ENCODE results near the gene CALHM2. TPM values are rescaled to one million over a fixed set of nuclear protein-coding genes. Genes with fewer than 3 reads are reported as not detected.
"Not testable (repeated sequence)": the region's sequence is repeated elsewhere in the genome, so short reads cannot be mapped to it uniquely, and the experiment has no call there.

CALHM2 gene
- total RNA-seq, 3 donors from 2014 or later, result 38.9 to 98.3 (median 58.3) TPM

DNA sequence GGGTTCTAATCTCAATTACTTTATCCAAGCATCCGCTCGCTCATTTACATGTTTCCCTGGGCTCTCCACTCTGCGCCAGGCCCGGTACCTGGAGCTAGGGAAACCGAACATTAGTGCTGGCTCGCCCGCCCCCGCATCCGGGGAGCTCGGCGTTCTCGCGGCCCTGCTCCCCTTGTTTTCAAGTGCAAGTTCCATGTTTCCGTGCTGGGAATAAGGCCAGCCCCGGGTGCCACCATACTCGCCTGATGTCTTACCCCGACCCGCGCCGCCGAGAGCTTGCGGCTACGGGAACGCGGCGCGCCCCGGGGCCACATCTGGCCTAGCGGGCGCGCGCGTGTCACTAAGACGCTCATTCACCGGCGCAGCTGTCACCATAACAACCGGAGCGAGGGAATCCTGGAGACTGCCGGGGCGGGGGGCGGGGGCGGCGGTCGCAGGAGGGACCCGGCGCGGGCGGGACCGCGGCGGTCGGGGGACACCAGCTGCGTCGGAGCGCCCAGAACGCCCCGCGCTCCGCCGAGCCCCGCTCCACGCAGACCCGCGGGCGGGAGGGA lies 41.3 kb upstream of the CALHM2 start, which contains the start of gene NEURL1:
TSS of gene NEURL1 (plus strand) at position 344 of the 554 bp plus-strand sequence. CDS start 683 bp downstream, outside the sequence.
- Histone ChIP-seq H3K27ac (no peak within 1 kb of the TSS), H3K9me3 (no peaks in the 10 kb centered on the region), H3K4me1 (no peaks in the 10 kb centered on the region), H3K4me3 (peak within 1 kb of the TSS; percentile 50 to 80 (median 61)), H3K27me3 (peaks cover 0 to 20% of the 10 kb centered on the region in 2 donors), H3K36me3 (no peaks in the 10 kb centered on the region)
- intact Hi-C loops (cut with DNase I; ENCODE audit: low total_unique reads), result no loop called here
- TF ChIP-seq POLR2AphosphoS5 (IDR thresholded peaks at IDR 0.05), result no peak
- TF ChIP-seq, protein P1, sequence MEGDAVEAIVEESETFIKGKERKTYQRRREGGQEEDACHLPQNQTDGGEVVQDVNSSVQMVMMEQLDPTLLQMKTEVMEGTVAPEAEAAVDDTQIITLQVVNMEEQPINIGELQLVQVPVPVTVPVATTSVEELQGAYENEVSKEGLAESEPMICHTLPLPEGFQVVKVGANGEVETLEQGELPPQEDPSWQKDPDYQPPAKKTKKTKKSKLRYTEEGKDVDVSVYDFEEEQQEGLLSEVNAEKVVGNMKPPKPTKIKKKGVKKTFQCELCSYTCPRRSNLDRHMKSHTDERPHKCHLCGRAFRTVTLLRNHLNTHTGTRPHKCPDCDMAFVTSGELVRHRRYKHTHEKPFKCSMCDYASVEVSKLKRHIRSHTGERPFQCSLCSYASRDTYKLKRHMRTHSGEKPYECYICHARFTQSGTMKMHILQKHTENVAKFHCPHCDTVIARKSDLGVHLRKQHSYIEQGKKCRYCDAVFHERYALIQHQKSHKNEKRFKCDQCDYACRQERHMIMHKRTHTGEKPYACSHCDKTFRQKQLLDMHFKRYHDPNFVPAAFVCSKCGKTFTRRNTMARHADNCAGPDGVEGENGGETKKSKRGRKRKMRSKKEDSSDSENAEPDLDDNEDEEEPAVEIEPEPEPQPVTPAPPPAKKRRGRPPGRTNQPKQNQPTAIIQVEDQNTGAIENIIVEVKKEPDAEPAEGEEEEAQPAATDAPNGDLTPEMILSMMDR (IDR thresholded peaks at IDR 0.05), result no peak
- no peak for TF ChIP-seq POLR2A (IDR thresholded peaks at IDR 0.05)
- DNase-seq (ENCODE audit: low spot score in 2 of 2), result no peak

DNA sequence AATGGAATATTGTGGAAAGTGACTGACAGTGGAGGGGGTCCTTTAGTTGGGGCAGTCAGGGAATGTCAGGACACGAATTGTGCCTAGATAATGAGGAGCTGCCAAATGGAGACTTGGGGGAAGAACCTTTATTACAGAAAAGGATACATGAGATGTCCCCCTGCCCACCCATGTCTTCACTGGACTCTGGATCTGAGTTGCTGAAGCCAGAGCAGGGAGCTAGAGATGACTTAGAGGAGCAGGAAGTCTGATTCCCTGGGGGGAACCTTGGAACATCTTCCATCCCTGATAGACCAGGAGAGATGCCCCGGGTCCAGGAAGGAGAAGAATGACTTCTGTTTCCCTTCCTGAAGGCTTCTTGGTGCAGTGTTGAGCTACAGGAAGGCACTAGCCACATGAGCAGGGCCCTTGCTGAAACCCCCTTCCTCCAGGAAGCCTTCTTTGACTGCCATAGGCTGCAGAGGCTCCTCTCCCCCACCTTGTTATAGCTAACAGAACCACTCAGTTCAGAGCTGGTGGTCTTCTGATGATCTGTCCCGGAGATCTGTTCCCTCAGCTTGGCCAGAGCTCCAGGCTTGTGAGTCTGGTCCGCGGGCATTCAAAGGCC lies 40.6 kb upstream of the CALHM2 start:
- no peak for TF ChIP-seq POLR2A (IDR thresholded peaks at IDR 0.05)
- TF ChIP-seq, protein P1 (IDR thresholded peaks at IDR 0.05), result no peak
- TF ChIP-seq POLR2AphosphoS5 (IDR thresholded peaks at IDR 0.05), result no peak
- intact Hi-C loops (cut with DNase I; ENCODE audit: low total_unique reads), result no loop called here
- DNase-seq (ENCODE audit: low spot score in 2 of 2), result no peak
- no peaks in the 10 kb centered on the region for H3K4me1 ChIP-seq
- peak overlapping the region in 1 of 3 donors; percentile 80 for H3K4me3 ChIP-seq
- H3K27ac ChIP-seq, result no peak overlapping the region
- H3K9me3 ChIP-seq, result no peaks in the 10 kb centered on the region
- H3K36me3 ChIP-seq, result no peaks in the 10 kb centered on the region
- H3K27me3 ChIP-seq, result peaks cover 0 to 20% of the 10 kb centered on the region in 2 donors

DNA sequence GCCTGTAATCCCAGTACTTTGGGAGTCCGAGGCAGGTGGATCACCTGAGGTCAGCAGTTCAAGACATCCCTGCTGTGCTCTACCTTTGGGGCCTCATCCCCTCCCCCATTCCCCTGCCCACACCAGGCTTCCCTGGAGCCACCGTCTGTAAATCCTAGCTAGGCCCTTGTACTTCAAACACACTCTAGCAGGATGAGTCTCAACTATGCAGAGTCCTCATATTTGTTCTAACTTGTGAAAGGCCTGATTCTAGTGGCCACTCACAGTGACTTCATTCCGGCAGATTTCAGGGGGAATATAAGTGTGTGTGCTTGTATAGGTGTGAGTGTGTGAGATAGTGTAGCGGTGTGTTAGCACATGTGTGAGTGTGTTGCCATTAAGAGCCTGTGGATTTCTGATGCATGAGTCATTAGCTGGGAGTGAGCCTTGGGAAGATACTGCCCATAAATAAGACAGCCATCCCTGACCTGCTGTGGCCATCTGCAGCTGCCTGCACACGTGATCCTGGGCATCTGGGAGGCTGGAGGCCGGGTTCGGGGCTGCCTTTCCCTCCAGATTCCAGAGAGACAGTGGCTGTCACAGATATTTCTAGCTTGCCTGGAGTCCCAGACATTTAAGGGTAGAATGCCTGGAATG lies 39.7 kb upstream of the CALHM2 start:
- H3K27me3 ChIP-seq, result peaks cover 0 to 20% of the 10 kb centered on the region in 2 donors
- no peak for DNase-seq (ENCODE audit: low spot score in 2 of 2)
- no peaks in the 10 kb centered on the region for H3K36me3 ChIP-seq
- no peak overlapping the region for H3K27ac ChIP-seq
- H3K4me3 ChIP-seq, result no peak overlapping the region
- no peaks in the 10 kb centered on the region for H3K9me3 ChIP-seq
- TF ChIP-seq, protein P1 (IDR thresholded peaks at IDR 0.05), result no peak
- TF ChIP-seq POLR2A (IDR thresholded peaks at IDR 0.05), result no peak
- TF ChIP-seq POLR2AphosphoS5 (IDR thresholded peaks at IDR 0.05), result no peak
- no peaks in the 10 kb centered on the region for H3K4me1 ChIP-seq
- intact Hi-C loops (cut with DNase I; ENCODE audit: low total_unique reads), result no loop called here

DNA sequence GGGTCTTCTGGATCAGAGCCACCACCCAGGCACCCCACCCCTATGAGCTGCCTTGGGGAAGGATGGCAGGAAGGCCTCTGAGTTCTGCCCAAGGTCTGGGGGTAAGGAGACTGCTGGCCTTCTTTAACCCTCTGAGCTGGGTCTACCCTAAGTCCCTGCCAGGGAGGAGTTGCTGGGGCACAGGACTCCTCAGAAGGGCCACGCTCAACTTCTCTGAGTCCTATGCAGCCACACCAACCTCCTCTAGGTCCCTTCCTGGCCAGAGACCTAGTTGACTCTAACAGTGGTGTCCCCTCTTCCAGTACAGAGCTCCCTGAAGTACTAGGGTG lies 38.8 kb upstream of the CALHM2 start:
- Histone ChIP-seq H3K27ac (no peak overlapping the region), H3K4me3 (no peak overlapping the region), H3K27me3 (peaks cover 0 to 20% of the 10 kb centered on the region in 2 donors), H3K9me3 (no peaks in the 10 kb centered on the region), H3K36me3 (no peaks in the 10 kb centered on the region), H3K4me1 (no peaks in the 10 kb centered on the region)
- no peak for DNase-seq (ENCODE audit: low spot score in 2 of 2)
- intact Hi-C loops (cut with DNase I; ENCODE audit: low total_unique reads), result no loop called here
- TF ChIP-seq, protein P1 (IDR thresholded peaks at IDR 0.05), result no peak
- no peak for TF ChIP-seq POLR2AphosphoS5 (IDR thresholded peaks at IDR 0.05)
- no peak for TF ChIP-seq POLR2A (IDR thresholded peaks at IDR 0.05)

DNA sequence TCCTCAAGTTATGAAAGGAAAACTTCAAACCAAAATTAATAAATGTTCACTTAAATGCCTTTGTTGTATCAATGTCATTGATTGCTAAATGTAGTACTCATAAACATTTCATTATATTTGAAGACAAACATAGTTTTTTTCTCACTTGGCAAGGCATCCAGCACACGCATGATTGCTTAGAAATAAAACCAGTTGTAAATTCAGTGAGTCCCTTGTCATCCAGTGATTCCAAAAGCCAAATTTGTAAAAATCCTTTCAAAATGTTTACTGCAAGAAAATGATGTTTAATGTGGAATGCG lies 35.2 kb upstream of the CALHM2 start:
- Histone ChIP-seq H3K27me3 (no peaks in the 10 kb centered on the region), H3K27ac (no peak overlapping the region), H3K4me3 (no peak overlapping the region), H3K36me3 (no peaks in the 10 kb centered on the region), H3K4me1 (no peaks in the 10 kb centered on the region), H3K9me3 (no peaks in the 10 kb centered on the region)
- TF ChIP-seq POLR2A (IDR thresholded peaks at IDR 0.05) (no peak), POLR2AphosphoS5 (IDR thresholded peaks at IDR 0.05) (no peak)
- TF ChIP-seq, protein P1 (IDR thresholded peaks at IDR 0.05), result no peak
- no peak for DNase-seq (ENCODE audit: low spot score in 2 of 2)
- intact Hi-C loops (cut with DNase I; ENCODE audit: low total_unique reads), result loop anchor here (5.0 kb wide), 1 partner anchor 1425 kb away; no protein-coding TSS in a partner anchor

DNA sequence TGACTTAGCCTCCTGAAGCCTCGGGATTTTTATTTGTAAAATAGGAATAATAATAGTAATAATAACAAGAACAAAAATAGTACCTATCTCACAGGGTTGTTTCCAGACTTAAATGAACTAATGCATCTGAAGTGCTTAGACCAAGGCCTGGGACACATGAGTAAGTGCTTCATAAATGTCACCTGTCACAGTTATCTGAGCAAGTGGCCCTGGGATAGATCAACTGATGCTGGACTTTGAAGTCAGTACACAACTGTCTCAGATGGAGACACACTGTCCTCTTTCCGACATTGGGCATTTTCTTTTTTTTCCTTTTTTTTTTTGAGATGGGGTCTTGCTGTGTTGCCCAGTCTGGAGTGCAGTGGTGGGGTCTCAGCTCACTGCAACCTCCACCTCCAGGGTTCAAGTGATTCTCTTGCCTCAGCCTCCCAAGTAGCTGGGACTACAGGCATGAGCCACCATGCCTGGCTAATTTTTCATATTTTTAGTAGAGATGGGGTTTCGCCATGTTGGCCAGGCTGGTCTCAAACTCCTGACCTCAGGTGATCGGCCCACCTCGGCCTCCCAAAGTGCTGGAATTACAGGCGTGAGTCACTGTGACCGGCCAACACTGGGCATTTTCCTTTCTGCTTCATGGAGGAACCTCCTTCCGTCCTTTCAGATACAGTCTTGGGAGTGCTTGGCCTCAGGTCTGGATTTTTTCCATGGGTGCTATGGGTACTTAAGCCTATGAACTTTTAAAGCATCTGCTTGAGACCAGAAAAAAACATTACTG lies 34.7 kb upstream of the CALHM2 start:
- H3K4me3 ChIP-seq; H3K27me3 ChIP-seq; H3K36me3 ChIP-seq; H3K27ac ChIP-seq; H3K9me3 ChIP-seq; H3K4me1 ChIP-seq; DNase-seq (ENCODE audit: low spot score in 2 of 2): not testable (repeated sequence)
- intact Hi-C loops (cut with DNase I; ENCODE audit: low total_unique reads), result loop anchor here (5.0 kb wide), 1 partner anchor 1425 kb away; no protein-coding TSS in a partner anchor

All from breast epithelium (tissue), 4 donors.